Cortex of kidney (tissue), 1 donor: Measurements from ENCODE around the gene HOXA13.

ENCODE experiments used
- DNase-seq: peaks from one replicate; lab custom pipeline; 2025; lab: John Stamatoyannopoulos, UW

The HOXA13 gene

DNA sequence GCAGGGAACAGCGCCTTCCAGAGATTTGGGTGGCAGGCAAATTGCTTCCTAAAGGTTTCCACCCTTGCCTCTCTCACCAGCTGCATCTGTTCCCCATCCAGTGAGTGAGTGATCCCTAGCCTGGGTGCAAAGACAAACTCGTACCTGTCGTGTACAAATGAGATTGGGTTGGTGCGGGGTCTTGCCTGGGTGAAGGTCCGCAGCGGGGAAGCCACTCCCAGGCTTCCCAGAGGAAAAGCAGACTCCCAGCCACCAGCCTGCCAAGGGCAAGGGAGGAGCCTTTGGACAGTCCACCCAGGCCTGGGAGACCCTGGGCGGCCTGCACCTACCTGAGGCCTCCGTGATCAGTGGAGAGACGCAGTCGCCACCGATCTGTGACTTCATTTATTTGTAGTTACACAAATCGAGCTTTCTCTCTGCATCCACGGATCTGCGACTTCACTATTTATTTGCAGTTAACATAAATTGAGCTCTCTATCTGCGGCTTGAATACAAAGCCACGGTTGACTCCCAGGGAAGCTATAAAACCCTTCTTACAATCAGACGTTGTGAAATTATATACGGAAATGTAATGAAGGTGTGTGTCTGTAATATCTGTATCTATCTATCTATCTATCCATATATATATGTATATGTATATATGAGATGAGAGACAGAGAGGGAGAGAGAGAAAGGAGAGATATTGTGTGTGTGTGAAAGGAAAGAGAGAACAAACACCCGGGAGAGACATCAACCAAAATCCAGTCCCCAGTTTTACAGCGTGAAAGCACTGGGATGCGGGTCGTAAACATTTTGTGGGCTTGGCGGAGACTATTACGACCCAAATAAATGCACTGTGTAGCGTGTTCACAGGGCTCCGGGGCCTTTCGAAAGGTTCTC lies 40.4 kb downstream of the HOXA13 start:
- DNase-seq = no peak

DNA sequence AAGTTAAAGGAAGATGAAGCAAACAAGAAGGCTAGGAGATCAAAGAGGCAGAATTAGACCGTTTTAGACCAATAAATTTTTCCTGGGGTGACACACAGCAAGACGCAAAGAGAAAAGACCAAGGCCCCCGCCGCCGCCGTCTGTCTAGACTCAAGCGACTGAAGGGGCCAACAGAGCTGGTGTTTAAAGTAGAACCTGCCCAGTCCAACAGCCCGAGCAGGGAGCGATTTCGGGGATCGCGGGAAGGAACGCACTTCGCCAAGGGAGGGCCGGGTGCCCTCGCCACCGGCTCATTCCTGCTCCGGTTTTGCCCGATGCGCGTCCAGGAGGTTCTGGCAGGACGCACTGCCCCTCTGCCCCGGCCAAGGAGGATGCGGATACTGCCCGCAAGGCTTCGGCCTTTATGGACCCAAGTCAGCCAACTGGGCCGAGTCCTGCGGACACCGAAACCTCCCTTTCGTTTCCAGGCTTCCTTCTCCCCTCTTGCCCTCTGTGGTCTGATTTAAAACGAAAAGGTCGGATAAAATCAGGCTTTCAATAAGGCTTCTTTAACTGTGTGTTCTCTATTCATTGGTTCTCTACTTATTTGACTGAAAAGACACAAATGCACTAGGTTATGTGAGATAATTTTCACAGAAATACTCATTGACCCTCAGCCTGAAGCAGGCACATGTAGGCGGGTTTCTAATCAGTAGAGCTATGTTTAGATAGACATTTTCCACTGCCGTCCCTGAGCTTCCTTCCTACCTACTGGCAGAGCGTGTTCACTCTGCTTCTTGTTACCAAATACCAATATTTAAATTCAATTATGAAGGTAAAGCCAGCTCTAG lies 41.2 kb downstream of the HOXA13 start:
- no peak for DNase-seq

DNA sequence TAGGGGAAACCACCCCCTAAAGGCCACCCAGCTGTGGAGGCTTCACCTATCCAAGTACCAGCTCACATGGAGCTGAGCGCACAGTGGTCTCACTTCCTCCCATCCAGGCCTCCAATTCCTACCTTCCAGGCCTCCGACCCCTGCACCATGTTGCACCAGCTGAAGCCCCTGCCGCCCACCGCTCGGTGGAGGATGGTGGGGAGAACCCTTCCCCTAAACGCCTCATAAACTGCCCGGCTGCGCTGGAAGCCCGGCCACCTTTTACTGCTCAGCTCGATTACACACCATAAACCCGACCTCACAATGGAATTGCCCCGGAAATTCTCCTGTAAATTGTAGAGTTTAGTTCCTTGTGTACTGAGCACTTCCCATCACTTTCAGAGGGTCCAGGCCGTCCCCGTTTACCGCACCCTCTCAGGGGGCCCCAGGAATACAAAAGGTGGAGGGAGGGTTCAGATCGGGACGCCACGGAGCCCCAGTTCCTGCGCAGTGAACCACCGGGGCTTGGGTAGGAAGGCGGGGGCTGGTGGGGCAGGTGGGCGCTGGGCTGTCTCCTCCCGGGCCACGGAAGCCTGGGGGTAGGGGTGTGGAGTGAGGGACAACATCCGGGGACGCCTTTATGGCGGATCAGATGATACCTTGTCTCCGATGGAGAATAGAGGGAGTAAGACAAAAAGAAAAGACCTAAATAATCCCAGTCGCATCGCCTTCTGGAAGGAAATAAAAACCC lies 42.0 kb downstream of the HOXA13 start:
- no peak for DNase-seq

DNA sequence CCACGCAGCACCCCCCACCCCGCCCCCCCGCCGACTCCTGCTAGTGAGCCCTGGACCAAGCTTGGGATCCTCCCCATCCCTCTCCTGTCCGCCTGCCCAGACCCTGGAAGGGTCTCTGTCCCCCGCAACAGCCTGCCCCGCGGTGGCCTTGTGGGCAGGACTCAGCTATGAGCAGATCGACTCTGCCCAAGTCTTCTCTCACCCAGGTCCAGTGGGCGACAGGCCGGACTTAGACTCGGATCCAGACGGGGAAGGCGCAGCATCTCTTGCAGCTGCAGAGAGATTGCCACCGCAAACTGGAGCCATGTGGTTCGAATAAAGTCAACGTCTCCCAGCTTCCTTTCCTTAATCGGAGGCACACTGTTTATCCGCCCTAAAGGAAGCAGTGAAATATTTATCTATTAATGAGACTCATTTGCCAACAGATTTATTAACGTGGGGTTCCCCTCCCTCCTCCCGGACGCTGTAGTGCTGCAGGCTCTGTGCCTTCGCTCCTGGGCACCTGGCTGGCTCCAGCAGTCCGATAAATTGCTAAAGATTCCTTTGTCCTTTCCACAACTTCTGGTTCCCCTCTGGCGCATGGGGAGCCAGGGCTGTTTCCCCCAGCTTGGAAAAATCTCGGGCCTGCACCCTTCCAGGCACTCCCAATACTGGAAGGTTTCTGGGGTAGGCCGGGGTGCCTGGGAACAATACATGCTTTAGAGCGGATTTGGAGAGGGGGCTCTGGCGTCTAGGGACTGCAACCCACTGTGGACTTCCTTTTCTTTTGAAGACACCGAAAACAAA lies 42.8 kb downstream of the HOXA13 start:
- no peak for DNase-seq

DNA sequence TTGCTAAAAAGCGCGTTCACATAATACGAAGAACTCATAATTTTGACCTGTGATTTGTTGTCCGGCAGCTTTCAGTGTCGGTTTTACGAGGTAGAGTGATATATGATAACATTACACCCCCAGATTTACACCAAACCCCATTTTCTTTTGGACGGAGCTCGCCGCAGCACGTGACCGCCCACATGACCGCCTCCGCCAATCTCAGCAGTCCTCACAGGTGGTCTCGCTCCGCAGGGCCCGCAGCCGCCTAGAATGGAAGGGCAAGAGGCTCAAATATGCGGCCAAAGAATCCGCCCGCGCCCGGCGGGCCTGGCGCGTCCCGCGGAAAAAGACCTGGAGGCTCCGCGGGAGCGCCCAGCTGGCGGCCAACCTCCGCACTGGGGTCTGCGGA lies 43.4 kb downstream of the HOXA13 start, which contains the start of gene HOXA7:
TSS of gene HOXA7 (minus strand) at position 168 of the 391 bp plus-strand sequence. CDS start at position 38, 130 bp downstream.
- DNase-seq = no peak

DNA sequence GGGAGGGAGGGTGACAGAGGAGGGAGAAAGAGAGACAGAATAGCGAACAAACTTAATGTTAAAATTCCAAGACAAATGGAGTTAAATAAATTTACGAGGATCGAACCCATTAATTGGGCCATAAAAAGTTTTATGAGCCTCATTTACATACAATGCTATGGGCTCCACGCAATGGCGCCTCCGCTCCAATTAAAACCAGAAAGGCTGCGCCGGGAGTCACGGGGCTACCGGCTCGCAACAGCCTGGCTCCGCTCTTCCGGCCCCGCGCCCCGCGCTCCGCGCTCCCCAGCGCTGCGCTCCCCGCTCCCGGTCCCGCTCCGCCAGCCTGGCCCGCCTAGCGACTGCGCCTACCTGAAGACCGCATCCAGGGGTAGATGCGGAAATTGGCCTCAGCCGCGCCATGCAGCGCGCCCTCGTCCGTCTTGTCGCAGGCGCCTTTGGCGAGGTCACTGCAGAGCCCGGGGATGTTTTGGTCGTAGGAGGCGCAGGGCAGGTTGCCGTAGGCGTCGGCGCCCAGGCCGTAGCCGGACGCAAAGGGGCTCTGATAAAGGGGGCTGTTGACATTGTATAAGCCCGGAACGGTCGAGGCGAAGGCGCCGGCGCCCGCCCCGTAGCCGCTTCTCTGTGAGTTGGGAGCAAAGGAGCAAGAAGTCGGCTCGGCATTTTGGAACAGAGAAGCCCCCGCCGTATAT lies 43.9 kb downstream of the HOXA13 start:
- no peak for DNase-seq

DNA sequence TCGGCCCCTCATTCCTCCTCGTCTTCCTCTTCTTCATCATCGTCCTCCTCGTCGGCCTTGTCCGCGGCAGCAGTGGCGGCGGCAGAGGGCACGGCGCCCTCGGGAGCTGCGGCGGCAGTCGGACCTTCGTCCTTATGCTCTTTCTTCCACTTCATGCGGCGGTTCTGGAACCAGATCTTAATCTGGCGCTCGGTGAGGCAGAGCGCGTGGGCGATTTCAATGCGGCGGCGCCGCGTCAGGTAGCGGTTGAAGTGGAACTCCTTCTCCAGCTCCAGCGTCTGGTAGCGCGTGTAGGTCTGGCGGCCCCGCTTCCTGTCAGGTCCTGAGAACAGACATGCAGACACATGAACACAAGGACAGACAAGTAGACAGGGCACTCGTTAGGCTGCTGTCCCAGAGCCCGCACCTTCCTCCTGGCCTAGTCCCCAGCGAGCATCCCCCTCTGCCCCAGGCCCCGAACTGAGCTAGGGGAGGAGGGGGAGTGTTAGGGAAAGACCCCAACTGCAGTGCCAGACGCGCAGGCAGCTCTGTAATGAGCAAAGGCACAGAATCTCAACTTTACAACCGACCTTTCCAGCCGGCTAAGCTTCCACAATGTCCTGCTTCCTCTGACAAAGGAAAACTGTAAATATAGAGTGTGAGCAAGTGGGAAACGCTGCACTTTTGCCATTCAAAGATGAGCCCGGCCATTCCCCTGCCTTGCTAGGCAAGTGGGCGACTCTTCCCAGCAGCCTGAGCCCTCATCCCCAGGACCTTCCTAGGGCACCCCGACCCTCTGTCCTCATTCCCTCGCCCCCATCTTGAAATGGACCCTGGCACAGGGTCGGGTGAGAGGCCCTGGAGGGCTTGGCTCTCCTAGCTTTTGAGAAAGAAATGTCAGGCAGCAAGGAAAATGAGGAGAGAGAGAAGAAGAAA lies 44.7 kb downstream of the HOXA13 start:
- DNase-seq = no peak

DNA sequence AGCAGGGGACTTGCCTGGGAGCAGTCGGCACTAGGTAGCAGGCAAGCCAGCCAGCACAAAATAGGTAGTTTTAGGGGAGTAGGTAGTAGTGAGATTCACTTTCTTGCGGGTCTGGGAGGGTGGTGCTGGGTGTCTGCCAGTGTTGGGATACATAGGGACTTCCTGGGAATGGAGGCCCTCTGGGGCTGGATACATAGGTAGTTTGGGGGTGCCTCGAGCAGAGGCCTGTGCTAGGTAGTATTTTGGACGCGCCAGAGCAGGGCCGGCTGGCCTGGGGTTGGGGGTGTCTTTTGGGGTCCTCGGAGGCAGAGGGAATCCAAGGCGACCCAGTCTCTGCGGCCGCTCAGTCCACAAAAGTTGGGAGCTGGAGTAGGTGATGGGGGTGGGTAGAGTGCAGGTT lies 45.5 kb downstream of the HOXA13 start:
- no peak for DNase-seq

DNA sequence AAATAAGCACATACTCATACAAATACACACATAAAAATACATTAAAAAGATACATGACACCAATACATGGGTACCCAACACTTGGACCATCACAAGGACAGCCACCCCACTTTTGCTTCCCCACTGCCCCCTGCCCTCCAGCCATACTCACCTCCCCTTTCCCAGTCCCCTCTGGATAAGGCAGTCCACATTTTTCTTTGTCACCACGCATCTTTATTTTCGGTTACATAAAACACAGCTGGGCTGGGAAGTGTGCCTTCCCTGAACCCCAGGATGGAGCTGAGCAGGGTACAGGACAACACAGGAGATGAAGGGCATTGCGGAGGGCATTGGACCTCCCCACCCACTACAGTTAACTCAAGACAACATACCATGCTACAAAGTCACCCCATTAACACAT lies 46.4 kb downstream of the HOXA13 start:
- DNase-seq = no peak

DNA sequence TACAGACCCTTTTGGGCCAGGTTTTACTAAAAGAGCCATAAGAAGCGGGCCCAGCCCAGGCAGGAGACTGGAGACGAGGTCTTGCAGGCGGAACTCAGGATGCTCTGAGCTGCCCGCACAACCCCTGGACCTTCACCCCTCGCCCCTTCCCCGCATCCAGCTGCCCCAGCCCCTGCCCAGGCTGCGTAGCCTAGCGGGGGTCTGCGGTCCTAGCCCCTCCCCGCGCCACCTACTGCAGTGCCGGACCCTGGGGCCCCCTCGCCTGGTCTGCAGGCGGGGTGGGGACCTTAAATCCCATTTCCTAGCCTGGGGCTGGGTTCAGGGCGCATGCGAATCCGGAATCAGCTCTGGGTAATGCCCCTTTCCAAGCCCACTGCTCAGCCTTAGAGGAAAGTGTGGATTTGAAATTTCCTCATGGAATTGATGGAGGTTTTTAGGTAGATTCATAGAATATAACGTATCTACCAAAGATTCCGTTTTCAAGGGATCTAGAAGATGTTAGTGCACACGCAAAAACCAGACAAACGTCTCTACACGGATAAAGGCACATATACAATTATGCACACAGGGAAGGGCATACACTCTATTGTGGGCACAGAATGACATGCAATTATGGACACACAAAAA lies 47.0 kb downstream of the HOXA13 start:
- no peak for DNase-seq

DNA sequence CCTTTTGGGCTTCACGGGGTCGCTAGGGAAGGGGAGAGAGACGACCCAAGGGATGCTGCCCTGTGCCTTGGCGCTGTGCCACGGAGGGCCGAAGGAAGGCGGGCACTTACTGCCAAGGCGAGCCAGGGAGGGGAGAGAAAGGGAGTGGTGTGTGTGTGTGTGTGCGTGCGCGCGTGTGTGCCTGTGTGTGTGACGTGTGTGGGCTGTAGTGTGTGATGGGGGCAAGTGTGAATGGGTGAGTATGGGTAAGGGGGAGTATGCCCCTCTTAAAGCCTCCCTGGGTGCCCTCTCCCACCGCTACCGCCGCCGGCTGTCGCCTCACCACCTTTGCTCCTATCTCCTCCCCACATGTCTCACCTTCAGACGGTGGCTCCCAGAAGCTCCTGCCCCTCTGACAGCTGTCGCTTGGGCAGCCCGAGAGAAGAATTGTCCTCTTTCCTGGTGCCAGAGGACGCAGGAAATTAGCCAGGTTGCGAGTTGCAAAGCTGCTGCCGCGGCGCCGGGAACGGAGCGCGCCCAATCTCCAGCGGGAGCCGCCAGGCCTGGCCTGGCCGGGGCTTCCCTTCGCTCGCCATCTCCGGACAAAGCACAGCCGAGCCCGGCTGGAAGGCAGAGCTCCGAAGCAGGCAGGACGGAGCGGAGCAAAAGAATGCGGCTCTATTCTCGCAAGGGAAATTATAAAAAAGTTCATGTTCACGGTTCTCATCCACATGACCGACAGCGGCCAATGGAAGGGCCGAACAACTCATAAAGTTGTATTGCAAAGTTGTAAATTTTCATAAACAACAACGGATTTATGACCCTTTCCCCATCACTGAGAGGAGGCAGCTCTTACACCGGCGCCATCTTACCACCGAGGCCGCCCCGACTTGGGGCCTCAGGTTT lies 47.7 kb downstream of the HOXA13 start, which contains the start of gene HOXA3:
TSS of gene HOXA3 (minus strand) at position 653 of the 885 bp plus-strand sequence. CDS start 41,943 bp downstream, outside the sequence.
- DNase-seq = no peak

DNA sequence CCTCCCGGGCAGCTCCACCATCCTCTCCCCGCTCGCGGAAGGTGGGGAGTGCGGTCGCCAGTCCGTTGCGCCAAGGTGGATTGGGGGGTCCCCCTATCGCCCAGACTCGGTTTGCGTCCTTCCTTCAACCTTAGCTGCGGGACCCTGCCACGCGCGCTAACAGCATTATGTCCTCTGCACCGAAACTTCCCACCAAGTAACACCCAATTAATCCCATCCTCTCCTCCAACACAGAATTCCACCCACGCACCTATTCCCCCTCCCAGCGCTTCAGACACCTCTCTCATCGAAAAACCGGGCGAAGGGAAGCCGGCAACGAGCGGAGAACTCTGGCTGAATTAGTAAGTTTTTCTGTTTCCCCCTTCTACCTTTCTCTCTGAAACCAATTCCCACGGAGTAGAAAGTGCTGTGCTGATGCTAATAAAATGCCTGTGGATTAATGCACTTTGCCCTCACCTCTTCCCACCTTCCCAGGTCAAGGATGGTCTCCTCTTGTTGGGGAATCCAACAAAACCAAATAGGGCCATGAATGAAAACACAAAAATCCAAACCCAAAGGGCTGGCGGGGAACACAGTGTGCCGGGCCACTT lies 48.5 kb downstream of the HOXA13 start:
- DNase-seq = no peak

DNA sequence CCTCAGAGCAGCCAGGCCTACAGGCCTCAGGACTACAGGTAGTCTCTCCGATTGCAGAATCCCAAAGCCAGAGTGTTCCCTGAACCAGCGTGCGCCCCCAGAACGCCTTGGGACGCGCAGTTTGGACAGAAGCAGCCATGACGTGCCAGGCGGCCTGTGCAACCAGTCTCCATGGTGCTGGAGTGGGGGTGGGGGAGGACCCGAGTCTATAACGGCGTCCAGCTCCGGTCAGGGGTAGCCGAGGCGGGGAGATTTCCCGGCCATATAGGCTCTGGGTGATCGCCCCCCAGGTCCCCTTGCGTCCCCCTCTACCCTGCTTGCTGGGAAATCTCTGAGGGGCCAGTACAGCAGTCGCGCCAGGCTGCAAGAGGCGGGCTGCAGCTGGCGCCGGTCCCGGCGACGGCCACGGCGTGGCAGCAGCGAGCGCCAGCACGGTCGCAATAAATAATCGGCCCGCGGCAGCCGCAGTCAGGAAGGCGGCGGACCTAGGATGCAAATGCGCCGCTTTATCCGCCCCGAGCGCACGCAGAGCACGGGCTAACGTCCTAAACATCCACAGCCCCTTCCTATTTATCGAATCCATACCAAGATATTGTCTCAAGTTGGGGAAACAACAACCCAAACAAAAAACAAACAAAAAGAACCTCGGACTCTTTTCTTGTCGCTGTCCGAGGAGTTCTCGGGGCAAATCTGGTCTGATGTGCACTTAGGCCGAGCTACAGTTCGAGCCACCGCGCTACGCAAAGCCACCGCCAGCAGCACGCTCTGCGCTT lies 49.1 kb downstream of the HOXA13 start:
- DNase-seq = no peak

DNA sequence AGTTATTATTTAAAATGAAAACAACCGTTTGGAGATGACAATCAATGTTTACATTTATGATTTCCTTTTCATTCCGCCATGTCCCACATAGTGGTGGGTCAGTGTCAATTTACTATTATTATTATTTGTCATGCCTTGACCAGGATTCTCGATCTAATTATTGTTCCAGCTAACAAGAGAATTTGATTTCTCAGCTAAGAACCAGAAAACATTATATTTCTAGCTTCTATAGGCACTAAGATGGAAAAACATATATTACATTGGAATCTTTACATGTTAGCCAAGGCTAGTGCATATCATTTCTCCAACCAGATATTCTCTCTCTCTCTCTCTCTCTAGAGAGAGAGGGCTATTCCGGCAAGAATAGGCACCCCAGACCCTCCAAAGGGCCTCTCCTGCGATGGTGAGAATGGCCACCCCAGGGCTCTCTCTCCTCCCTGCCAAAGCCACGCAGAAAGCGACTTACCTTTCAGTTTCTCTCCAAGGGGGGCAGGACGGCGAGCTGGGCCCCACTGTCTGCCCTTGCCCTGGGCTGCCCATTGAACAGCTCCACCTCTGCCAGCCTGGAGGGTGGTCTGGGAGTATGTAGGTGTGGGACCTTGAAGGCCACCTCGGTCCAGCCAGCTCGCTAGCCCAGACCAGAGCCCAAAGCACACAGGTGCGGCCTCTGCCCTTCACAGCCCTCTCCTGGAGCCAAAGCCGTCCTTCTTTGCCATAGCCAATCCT lies 49.9 kb downstream of the HOXA13 start:
- no peak for DNase-seq

DNA sequence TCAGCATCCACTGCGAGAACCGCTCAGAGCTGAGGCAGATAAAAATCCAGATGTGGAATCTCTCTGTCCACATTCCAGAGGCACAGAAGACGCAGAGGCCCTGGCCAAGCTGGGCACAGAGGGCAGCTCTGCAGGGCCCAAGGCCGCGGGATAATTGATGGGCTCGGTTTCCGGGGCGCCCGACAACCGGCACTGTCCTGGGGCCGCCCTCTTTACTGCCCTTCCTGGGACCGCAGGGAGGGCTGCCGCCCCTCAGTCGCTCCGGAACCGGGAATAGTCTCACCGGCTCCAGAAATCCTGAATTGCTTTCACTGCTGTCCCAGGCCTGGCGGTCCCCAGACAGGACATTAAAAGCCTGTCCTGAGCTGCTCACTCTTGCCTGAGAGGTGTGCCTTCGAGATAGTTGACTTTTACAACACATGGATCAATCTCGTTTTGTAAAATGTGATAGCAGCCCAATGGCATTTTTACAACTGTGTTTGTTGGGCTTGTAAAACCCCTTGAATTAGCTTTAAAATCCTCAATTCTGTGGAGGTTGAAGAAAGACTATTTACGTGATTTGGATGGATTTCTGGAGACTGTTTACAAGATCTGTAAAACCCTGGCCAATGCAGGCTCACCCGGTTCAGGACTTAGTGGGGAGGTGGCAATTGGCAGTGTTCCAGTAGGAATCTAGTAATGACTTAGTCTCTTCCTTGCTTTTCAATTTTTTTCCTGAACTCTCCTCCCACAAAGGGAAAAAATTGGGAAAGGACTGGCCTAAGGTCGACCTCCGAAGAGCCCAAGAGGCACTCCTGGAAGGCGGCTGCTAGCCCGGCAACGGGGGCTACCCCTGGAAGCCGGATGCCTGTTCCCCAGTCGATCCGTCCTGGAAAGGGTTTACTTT lies 50.9 kb downstream of the HOXA13 start:
- DNase-seq = no peak
